H1 (cell line): ENCODE measurements around the gene DTWD2.

Source experiments
- CHD1 ChIP-seq: IDR thresholded peaks from 2 replicates; pipeline ENCODE4 v1.6.1; 2012; ENCODE audit warnings: low read depth, low read length, improper control_type of control experiment
- CHD7 ChIP-seq: fragments of 300-600 bp; sonication (generic); IDR thresholded peaks from 2 replicates; pipeline ENCODE4 v1.7.1; 2012; ENCODE audit warnings: low read length, moderate library complexity, mild to moderate bottlenecking, inconsistent platforms; ENCODE audit not compliant: insufficient replicate concordance
- CTCF ChIP-seq, 3 experiments: IDR thresholded peaks; 1 replicate in 2 of 3; 2 replicates in 1 of 3; pipeline versions ENCODE4 v1.5.1 to v1.6.1; 2011; ENCODE audit warnings: low read length in 3 of 3, mild to moderate bottlenecking in 3 of 3, inconsistent platforms in 2 of 3, low read depth in 1 of 3, moderate library complexity in 1 of 3; ENCODE audit not compliant: insufficient read depth in 1 of 3; ENCODE audit errors: control extremely low read depth in 1 of 3
- EP300 ChIP-seq, 2 experiments: IDR thresholded peaks; 1 replicate in 1 of 2; 2 replicates in 1 of 2; pipeline ENCODE4 v1.6.1; 2011 to 2012; ENCODE audit warnings: low read depth in 2 of 2, low read length in 2 of 2, mild to moderate bottlenecking in 2 of 2, borderline replicate concordance in 1 of 2, inconsistent platforms in 1 of 2, moderate library complexity in 1 of 2
- EZH2 ChIP-seq: fragments of 200-600 bp; sonication (generic); IDR thresholded peaks from 2 replicates; pipeline ENCODE4 v1.7.1; 2012; ENCODE audit warnings: low read depth, mild to moderate bottlenecking, moderate library complexity, low read length, inconsistent platforms; ENCODE audit not compliant: severe bottlenecking
- GTF2F1 ChIP-seq: IDR thresholded peaks from 2 replicates; pipeline ENCODE4 v1.6.1; 2012; ENCODE audit warnings: low read depth, low read length, improper control_type of control experiment, borderline replicate concordance
- HDAC6 ChIP-seq: IDR thresholded peaks from one replicate; pipeline ENCODE4 v1.7.1; 2012; ENCODE audit warnings: low read depth, mild to moderate bottlenecking, inconsistent platforms, low read length, moderate library complexity
- JUND ChIP-seq: IDR thresholded peaks from 2 replicates; pipeline ENCODE4 v1.6.1; 2011; ENCODE audit warnings: mild to moderate bottlenecking, improper control_type of control experiment, low read length
- POLR2A ChIP-seq, 2 experiments: IDR thresholded peaks; 1 replicate in 1 of 2; 2 replicates in 1 of 2; pipeline ENCODE4 v1.6.1; 2011; ENCODE audit warnings: low read depth in 2 of 2, low read length in 2 of 2, mild to moderate bottlenecking in 2 of 2; ENCODE audit errors: control extremely low read depth in 1 of 2
- POLR2AphosphoS5 ChIP-seq: IDR thresholded peaks from 2 replicates; pipeline ENCODE4 v1.6.1; 2011; ENCODE audit warnings: low read depth, low read length
- SRF ChIP-seq: IDR thresholded peaks from 2 replicates; pipeline ENCODE4 v1.6.1; 2011; ENCODE audit warnings: mild to moderate bottlenecking, low read depth, low read length, moderate library complexity
- TAF7 ChIP-seq: optimal IDR thresholded peaks from 2 replicates; pipeline ENCODE3; 2011; ENCODE audit warnings: low read depth, mild to moderate bottlenecking, inconsistent platforms, low read length, moderate library complexity, borderline replicate concordance

DNA sequence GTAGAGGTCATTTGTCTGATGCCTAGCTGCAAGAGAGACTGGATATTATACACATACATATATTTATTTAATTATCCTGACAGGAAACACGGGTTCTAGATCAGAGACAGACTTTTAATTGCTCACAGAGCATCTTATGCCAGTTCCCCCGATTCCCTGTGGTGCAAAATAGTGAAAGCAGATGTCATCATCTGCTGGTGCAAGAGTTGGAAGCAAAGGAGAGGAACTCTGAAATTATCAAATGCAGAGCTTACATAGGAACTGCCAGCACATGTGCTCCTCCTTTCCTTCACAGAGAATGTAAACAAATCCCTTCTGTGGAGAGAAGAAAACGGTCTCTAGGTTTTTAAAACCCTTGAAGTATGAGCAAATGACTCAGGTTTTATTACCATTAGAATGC is 69.3 kb downstream of the DTWD2 start:
- TF ChIP-seq CTCF (IDR thresholded peaks at IDR 0.05; ENCODE audit: control extremely low read depth in 1 of 3, insufficient read depth in 1 of 3, low read depth in 1 of 3, low read length in 3 of 3) (no peak), EP300 (IDR thresholded peaks at IDR 0.05; ENCODE audit: borderline replicate concordance in 1 of 2, low read depth in 2 of 2, low read length in 2 of 2) (no peak), HDAC6 (no peak), JUND (no peak), TAF7 (no peak), POLR2AphosphoS5 (no peak), EZH2 (no peak), SRF (no peak), GTF2F1 (no peak), CHD1 (no peak), CHD7 (no peak), POLR2A (IDR thresholded peaks at IDR 0.05; ENCODE audit: control extremely low read depth in 1 of 2, low read depth in 2 of 2, low read length in 2 of 2) (no peak)
